Stimulated activated CD4-positive, alpha-beta T cell treated with anti-CD3 and anti-CD28 coated beads, Interleukin-4, amount 100 ng/mL, for 24 hours (primary cell): Measurements from ENCODE around the gene ADAMTS2.
"Not testable (repeated sequence)": the region's sequence is repeated elsewhere in the genome, so short reads cannot be mapped to it uniquely, and the experiment has no call there.

Experiments used
- DNase-seq: peaks from one replicate; pipeline ENCODE4 v3.0.0-alpha.2; 2020

ADAMTS2 gene

DNA sequence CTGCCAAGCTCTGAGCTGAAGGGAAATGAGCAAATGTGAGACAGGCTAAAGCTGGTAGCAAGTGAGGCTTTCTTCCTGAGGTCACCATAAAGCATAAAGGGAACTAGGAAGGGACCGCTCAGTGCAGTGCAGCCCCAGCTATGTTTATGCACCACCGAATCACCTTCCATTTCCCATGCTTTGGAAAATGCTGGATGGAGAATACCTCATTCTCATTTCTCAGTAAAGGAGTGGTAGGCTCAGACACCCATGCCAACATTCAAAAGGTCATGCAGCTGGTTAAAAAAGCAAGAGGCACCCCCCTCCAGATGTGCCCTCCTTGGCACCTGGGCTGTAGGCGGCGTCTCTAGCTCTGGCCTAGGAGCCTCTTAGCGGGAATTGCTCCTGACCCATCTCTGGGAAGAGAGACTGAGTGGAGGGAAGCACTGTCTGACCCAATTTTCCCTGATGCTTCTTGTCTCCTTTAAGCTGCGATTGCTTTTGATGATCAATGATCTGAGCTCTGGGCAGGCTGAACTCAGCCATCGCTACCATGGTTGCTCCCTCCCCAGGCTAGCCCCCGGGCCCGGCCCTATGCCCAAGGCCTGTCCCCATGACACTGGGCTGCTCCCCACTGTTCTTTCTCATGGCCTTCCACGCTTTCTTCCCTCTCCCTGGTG is 226.4 kb downstream of the ADAMTS2 start:
- no peak for DNase-seq

DNA sequence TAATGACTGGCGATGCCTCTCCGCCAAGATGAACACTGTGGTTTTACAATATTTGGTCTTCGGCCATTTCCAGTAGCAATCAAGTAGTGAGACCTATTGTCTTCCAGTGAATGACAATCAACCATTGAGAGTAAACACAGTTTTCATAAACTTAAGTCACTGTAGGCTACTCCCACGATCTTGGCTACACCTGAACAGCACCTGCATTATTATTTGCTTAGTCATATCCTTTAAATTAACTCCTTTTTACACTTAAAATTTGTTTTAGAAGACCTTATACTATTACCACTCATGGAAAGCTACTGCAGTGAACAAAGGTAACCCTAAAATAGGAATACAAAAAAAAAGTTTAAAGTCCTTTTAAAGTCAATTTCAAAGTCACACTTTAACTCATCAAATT is 226.9 kb downstream of the ADAMTS2 start:
- DNase-seq, result no peak

DNA sequence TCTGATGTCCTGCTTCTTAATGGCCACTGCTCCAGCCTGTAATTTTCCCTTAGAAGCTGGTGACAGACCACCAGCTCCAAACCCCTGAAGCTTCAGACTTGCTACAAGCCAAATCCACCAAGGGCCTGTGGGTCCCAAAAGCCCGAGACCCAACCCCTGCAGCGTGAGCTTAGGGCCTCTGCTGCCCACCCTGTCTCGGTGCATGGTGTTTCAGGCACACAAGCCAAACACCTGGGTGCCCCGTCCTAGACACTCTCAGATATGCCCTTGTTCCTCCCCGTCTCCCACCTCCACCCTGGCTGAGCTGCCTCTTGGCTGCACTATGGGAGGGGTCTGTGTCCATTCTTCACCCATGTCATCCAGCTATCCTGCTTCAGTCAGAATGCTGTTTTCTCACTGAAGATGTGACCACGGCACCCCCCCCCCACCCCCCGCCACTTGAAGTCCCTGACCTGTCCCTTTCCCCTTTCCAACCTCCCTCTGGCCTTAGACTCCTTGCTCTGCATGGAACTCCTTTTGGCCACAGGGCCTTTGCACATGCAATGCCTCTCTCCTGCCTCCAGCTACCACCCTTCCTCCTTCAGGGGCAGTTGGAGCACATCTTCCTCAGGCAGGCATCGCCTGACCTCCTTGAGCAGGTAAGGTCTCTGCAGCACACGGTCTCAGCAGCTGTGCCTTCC is 229.3 kb downstream of the ADAMTS2 start:
- DNase-seq, result no peak

DNA sequence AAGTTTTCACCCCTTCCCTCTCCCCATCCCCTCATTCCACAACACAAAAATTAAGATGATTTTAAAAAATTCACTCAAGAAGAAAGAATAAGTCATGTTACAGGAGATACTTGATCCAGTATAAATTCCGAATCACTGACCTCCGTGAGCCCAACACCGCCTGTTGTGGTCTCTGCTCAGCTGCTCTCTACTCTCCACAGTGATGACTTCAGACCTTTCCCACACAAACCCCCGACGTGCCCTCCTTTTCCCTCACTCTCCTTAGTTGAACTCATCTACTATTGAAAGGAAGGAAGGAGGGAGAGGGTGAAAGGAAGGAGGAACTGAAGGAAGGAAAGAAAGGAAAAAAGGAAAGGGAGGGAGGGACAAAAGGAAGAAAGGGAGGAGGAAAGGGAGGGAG is 230.0 kb downstream of the ADAMTS2 start:
- no peak for DNase-seq

DNA sequence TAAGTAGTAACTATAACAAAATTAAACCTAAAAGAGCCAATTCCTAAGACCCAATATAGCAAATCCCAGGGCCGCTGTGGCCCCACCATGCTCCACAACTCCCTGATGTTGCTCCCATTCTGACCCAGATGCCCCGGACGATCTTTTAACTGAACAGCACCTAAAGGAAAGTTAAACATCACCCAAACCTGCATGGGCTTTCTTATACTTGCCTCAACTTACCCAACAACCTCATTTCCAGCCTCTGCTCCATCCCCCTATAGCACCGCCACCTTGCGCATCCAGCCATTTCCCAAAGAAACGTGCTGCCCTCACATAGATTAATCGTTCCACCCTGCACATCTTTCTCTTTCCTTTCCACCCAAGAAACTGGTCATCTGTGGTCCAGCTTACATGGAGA is 230.5 kb downstream of the ADAMTS2 start:
- no peak for DNase-seq

DNA sequence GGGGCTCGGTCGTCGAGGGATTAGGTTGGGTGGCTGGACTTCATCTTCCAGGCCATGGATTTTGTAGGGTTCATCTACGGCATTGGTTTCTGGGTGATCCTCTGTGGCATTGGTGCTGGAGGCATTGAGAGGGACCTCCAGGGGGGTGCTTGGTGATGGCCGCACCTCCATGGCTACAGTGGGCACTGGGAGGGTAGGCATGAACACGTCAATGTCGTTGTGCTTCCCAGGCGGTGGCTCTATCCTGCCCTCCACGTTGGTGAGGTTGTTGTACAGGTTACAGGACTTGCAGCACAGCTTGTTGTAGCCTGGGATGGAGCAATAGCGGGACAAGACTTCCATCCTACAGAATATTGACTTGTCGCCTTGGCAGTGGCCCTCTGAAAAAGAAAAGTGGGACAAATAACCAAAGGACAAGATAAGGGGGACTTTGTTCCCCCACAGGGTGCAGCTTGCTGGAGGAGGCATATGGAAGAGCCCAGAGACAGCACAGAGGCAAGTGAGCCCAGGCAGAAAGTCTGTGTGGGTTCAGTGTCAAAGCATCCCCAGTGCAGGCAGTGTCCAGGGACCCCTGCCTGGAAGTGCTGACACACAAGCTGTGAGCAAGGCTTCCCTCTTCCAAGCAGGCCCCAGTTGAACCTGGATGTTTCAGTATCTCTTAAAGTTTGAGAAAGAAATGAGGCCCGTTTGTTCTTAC is 231.2 kb downstream of the ADAMTS2 start:
- DNase-seq, result no peak

DNA sequence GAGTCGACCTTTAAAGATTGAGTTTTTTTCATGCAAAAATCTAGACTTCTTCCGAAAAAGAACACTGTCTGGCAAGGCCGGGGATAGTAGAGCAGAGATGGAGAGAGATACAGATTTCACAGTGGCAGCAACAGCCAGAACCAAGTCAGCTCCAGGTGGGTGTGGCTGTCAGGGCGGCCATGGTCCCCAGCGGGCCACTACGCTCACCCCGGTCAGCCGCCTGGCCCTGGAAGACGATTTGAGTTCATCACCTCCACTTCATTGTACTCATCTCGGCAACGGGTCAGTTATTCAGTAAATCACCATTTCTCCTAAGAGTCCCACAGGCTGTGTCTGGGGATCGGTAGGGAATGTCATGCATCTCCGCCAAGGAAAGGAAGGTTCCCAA is 232.1 kb downstream of the ADAMTS2 start:
- no peak for DNase-seq

DNA sequence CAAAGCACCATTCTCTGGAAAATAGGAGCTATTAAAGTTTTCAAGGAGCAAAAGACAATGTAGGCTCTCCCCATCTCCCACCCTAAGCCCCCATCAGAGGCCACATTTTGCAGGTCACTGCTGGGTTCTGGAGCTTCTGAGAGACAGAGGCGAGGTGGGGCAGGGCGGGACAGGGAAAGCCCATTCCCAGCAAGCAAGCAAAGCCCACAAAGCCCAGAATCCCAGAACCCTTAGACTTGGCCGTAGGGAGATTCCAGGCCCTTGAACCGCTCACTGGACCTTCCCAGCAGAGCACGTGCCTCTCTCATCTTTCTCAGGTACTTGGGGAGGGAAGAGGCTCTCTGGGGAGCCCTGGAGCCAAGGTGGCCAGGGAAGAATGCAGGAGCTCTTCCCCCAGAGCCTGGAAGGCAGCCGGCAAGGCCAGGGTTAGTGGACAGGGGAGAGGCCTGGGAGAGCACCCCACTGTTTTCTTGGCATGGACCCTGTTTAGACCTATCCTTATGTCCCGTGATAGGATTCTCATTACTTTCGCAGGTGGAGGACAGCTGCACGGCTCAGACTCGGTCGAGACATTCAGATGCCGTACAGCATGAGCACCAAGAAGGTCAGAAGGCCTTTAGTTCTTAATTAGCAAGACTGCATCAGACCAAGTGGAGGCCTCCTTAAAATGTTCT is 232.7 kb downstream of the ADAMTS2 start:
- no peak for DNase-seq

DNA sequence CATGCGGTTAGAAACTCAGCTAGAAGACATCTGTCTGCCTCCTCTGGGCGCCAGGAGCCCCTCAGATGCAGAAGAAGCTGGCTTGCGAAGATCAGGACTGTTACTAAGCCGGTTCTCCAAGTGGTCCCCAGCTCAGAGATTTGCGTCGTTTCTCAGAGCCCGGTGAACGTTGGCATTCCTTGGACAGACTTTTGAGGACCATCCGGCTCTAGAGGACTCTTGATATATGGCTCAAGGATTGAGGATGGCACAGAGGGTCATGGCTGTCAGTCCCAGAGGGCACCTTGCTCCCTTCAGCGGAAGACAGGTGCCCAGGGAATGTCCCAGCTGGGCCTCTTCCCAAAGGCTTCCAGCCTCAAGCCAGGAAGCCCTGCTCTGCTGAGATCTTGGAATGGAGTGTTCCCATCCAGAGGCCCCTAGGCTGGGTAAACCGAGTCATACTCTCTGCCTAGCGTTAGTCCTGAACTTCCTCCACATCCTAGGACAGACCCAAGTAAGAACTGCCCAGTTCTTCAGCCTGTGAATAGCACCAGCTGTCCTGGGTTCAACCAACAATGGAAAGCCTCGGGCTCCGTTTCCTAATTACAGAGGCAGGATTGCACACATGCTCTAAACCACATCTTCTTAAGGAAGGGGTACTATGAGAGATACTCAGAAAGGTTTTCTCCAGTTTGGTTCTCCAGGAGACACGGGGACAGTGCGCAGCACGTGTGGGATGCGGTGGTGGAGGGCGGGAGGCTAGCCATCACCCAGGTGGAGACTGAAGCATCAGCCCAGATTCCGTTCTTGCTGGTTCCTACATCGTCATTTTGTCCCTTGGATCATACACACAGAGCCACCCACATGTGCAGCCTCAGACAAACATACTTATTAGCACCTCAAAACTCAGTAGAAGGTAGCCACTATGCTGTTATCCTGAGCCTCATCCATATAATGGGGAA is 233.7 kb downstream of the ADAMTS2 start:
- DNase-seq, result no peak

DNA sequence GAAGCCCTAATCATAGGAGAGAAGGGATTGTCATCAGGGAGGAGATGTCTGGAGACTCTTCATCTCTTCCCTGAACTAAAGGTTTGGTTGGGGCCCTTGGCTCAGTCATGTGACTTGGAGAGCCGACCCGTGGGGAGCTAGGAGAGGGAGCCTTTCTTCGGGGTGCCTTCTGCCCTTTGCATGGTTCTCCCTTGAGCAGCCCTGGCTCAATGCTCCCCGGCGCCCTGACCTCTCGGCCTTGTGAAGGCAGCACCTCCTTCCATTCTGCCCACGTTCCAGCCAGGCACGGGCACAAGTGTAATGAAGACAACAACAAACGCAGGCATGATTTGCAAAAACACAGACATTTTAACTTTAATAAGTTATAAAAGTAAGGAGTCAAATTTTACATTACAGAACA is 234.7 kb downstream of the ADAMTS2 start:
- no peak for DNase-seq

DNA sequence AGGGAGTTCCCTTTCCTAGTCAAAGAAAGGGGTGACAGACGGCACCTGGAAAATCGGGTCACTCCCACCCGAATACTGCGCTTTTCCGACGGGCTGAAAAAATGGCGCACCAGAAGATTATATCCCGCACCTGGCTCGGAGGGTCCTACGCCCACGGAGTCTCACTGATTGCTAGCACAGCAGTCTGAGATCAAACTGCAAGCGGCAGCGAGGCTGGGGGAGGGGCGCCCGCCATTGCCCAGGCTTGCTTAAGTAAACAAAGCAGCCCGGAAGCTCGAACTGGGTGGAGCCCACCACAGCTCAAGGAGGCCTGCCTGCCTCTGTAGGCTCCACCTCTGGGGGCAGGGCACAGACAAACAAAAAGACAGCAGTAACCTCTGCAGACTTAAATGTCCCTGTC is 244.0 kb downstream of the ADAMTS2 start:
- not testable (repeated sequence) for DNase-seq

DNA sequence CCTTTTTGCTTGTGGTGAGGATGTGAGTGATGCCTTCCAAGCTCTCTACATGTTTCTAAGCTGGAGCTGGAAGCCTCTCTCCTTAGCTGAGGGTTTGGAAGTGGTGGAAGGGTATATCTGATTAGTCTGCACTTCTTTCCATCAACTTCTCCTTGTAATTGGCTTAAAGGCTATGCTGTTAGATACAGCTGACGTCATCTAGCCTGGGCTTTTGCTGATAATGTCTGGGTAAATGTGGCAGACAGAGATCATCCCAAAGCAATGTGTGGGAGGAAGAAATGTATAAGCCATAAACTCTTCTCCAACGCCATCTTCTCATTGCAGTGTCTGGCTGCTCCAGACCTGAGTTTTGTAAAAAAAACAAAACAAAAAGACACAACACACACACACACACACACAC is 255.8 kb downstream of the ADAMTS2 start:
- no peak for DNase-seq

DNA sequence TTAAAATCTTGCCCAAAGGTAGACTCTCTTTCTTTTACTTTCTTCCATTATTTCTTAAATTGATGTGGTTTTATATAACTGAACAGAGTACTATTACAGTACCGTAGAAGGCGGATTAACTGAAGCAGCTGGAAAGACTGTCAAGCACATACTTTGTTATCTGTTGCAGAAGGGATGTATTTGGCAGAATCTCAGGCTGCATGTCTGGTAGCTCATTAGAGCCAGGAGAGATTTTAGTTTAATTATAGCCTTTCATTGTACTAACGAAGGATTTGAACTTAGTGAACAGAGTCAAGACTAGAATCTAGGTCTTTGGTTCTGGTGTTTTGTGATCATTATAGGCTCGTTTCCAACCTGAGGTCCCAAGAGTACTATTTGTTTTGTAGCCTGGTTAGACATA is 264.5 kb downstream of the ADAMTS2 start:
- no peak for DNase-seq

DNA sequence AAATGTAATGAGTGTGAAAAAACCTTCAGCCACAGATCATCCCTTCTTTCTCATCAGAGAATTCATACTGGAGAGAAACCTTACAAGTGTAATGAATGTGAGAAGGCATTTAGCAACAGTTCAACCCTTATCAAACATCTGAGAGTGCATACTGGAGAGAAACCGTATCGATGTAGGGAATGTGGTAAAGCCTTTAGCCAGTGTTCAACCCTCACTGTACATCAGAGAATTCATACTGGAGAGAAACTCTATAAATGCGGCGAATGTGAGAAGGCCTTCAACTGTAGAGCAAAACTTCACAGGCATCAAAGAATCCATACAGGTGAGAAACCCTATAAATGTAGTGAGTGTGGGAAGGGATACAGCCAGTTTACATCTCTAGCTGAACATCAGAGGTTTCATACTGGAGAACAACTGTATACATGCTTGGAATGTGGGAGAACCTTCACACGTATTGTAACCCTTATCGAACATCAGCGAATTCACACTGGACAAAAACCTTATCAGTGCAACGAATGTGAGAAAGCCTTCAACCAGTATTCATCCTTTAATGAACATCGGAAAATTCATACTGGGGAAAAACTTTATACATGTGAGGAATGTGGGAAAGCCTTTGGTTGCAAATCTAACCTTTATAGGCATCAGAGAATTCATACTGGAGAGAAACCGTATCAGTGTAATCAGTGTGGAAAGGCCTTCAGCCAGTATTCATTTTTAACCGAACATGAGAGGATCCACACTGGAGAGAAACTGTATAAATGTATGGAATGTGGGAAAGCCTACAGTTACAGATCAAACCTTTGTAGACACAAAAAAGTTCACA is 265.9 kb downstream of the ADAMTS2 start:
- DNase-seq, result no peak

DNA sequence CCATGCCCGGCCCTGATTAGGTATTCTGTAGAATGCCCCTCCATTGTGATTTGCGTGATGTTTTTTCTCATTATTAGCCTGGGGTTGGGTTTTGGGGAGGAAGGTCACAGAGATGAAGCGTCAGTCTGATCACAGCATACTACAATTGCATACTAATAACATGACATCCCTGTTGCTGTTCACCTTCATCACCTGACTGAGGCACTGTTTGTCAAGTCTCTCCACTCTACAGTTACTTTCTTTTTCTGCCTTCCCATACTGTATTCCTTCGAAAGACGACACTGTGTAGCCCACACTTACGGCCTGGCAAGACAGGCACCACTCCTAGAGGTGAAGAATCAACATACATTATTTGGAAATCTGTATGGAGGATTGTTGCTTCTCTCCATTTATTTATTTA is 279.6 kb downstream of the ADAMTS2 start:
- no peak for DNase-seq

DNA sequence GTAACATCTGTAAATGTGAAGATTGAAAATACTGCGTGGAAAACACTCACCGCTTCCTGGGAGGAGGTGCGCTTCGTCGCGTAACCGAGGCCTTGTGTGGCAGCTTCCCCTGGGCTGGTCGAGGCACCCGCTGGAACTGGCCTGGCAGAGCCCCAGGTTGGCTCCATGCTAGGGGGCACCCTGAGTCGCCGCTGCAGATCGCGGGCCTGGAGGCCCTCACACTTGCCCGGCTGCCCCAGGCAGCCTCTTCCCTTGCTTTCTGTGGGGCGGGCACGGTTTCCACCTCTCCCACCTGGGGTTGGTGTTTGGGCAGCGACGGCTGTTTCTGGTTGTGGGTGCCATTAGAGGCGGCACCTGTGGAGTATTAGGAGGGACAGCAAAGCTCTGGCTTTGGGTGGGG is 284.2 kb downstream of the ADAMTS2 start:
- no peak for DNase-seq
